H9 (cell line): ENCODE results near the gene DGCR2. TPM values are rescaled to one million over a fixed set of nuclear protein-coding genes. Genes with fewer than 3 reads are reported as not detected.

Source experiments
- DNase-seq: peaks from one replicate; pipeline ENCODE4 v3.0.0-alpha.2; 2017
- H2AFZ ChIP-seq: one replicate; pipeline ENCODE4 v1.6.1; 2013; ENCODE audit warnings: mild to moderate bottlenecking, low read length, control low read depth, moderate library complexity
- H2AK5ac ChIP-seq: 2 replicates; pipeline ENCODE4 v1.6.1; 2013; ENCODE audit warnings: low read length, control low read depth, mixed read lengths; ENCODE audit not compliant: insufficient read length
- H2BK120ac ChIP-seq: one replicate; pipeline ENCODE4 v1.6.1; 2013; ENCODE audit warnings: low read depth, mild to moderate bottlenecking, low read length, control low read depth, inconsistent platforms; ENCODE audit not compliant: poor library complexity, severe bottlenecking
- H2BK12ac ChIP-seq: 2 replicates; pipeline ENCODE4 v1.6.1; 2013; ENCODE audit warnings: low read length, control low read depth, mixed read lengths, low read depth; ENCODE audit not compliant: insufficient read length
- H2BK15ac ChIP-seq: 2 replicates; pipeline ENCODE4 v1.6.1; 2013; ENCODE audit warnings: low read depth, low read length, control low read depth
- H2BK20ac ChIP-seq: one replicate; pipeline ENCODE4 v1.6.1; 2013; ENCODE audit warnings: low read depth, mild to moderate bottlenecking, low read length, control low read depth, inconsistent platforms; ENCODE audit not compliant: poor library complexity, severe bottlenecking
- H2BK5ac ChIP-seq: 2 replicates; pipeline ENCODE4 v1.6.1; 2013; ENCODE audit warnings: low read length, control low read depth, mixed read lengths; ENCODE audit not compliant: insufficient read length
- H3K14ac ChIP-seq: 2 replicates; pipeline ENCODE4 v1.6.1; 2013; ENCODE audit warnings: low read length, control low read depth; ENCODE audit not compliant: insufficient read depth
- H3K18ac ChIP-seq: 2 replicates; pipeline ENCODE4 v1.6.1; 2013; ENCODE audit warnings: low read depth, mild to moderate bottlenecking, mixed read lengths, low read length, control low read depth; ENCODE audit not compliant: insufficient read length
- H3K23ac ChIP-seq: 2 replicates; pipeline ENCODE4 v1.6.1; 2013; ENCODE audit warnings: low read length, control low read depth, mixed read lengths, low read depth; ENCODE audit not compliant: insufficient read length
- H3K23me2 ChIP-seq: 2 replicates; pipeline ENCODE4 v1.6.1; 2013; ENCODE audit warnings: low read depth, mild to moderate bottlenecking, mixed read lengths, low read length, control low read depth; ENCODE audit not compliant: insufficient read length, poor library complexity, severe bottlenecking
- H3K27ac ChIP-seq: 2 replicates; pipeline ENCODE4 v1.5.1; 2013; ENCODE audit warnings: low read length, control low read depth, mixed read lengths, low read depth; ENCODE audit not compliant: insufficient read length
- H3K27me3 ChIP-seq: 2 replicates; pipeline ENCODE4 v1.6.1; 2013; ENCODE audit warnings: low read length, control low read depth, inconsistent platforms; ENCODE audit not compliant: insufficient read depth
- H3K4ac ChIP-seq: 2 replicates; pipeline ENCODE4 v1.6.1; 2013; ENCODE audit warnings: low read depth, mild to moderate bottlenecking, control low read depth, inconsistent platforms, low read length, moderate library complexity
- H3K4me1 ChIP-seq: 2 replicates; pipeline ENCODE4 v1.6.1; 2013; ENCODE audit warnings: low read length, control low read depth, inconsistent platforms; ENCODE audit not compliant: insufficient read depth
- H3K4me2 ChIP-seq: 2 replicates; pipeline ENCODE4 v1.6.1; 2013; ENCODE audit warnings: low read length, control low read depth, mixed read lengths; ENCODE audit not compliant: insufficient read length, insufficient read depth
- H3K56ac ChIP-seq: 2 replicates; pipeline ENCODE4 v1.6.1; 2013; ENCODE audit warnings: low read depth, mild to moderate bottlenecking, mixed read lengths, low read length, control low read depth; ENCODE audit not compliant: insufficient read length
- H3K79me1 ChIP-seq: 2 replicates; pipeline ENCODE4 v1.6.1; 2013; ENCODE audit warnings: low read depth, mild to moderate bottlenecking, moderate library complexity, low read length, control low read depth, inconsistent platforms; ENCODE audit not compliant: insufficient read depth, poor library complexity, severe bottlenecking
- H3K79me2 ChIP-seq: 2 replicates; pipeline ENCODE4 v1.6.1; 2013; ENCODE audit warnings: low read length, control low read depth, inconsistent platforms; ENCODE audit not compliant: insufficient read depth
- H3K9ac ChIP-seq: 2 replicates; pipeline ENCODE4 v1.6.1; 2013; ENCODE audit warnings: low read length, control low read depth, mixed read lengths; ENCODE audit not compliant: insufficient read length; ENCODE audit errors: extremely low read depth
- H3K9me3 ChIP-seq: one replicate; pipeline ENCODE4 v1.6.1; 2013; ENCODE audit warnings: low read depth, low read length, inconsistent platforms; ENCODE audit not compliant: control insufficient read depth
- H3T11ph ChIP-seq: one replicate; pipeline ENCODE4 v1.6.1; 2013; ENCODE audit warnings: mild to moderate bottlenecking, low read length, control low read depth, inconsistent platforms
- H4K20me1 ChIP-seq: one replicate; pipeline ENCODE4 v1.6.1; 2013; ENCODE audit not compliant: control insufficient read depth, insufficient read length, insufficient read depth
- H4K5ac ChIP-seq: 2 replicates; pipeline ENCODE4 v1.6.1; 2013; ENCODE audit warnings: low read depth, mild to moderate bottlenecking, mixed read lengths, low read length, control low read depth; ENCODE audit not compliant: insufficient read length
- H4K8ac ChIP-seq: replicated peaks from 2 replicates; pipeline ENCODE4 v1.6.1; 2013; ENCODE audit warnings: low read length, control low read depth, mixed read lengths, low read depth; ENCODE audit not compliant: insufficient read length
- H4K91ac ChIP-seq: 2 replicates; pipeline ENCODE4 v1.6.1; 2013; ENCODE audit warnings: low read depth, mild to moderate bottlenecking, moderate library complexity, mixed read lengths, low read length, control low read depth; ENCODE audit not compliant: insufficient read length
- H3K27ac Mint-ChIP-seq, 3 experiments: 2 replicates in 2 of 3; 3 replicates in 1 of 3; pipeline ENCODE4 v1.8.0; 2020 to 2021; ENCODE audit warnings: mixed read lengths in 3 of 3, mild to moderate bottlenecking in 1 of 3, moderate library complexity in 1 of 3
- H3K27me3 Mint-ChIP-seq: 2 replicates; pipeline ENCODE4 v1.8.0; 2021; ENCODE audit warnings: low read depth, mild to moderate bottlenecking, moderate library complexity, mixed read lengths
- H3K36me3 Mint-ChIP-seq, 3 experiments: 2 replicates in 2 of 3; 3 replicates in 1 of 3; pipeline ENCODE4 v1.8.0; 2020 to 2021; ENCODE audit warnings: low read depth in 3 of 3, mixed read lengths in 3 of 3; ENCODE audit not compliant: insufficient read depth in 1 of 3
- H3K4me1 Mint-ChIP-seq, 2 experiments: 2 replicates each; pipeline ENCODE4 v1.8.0; 2020; ENCODE audit warnings: mixed read lengths in 2 of 2
- H3K4me3 Mint-ChIP-seq, 2 experiments: 2 replicates in 1 of 2; 3 replicates in 1 of 2; pipeline ENCODE4 v1.8.0; 2020 to 2021; ENCODE audit warnings: mild to moderate bottlenecking in 2 of 2, mixed read lengths in 2 of 2, moderate library complexity in 1 of 2
- H3K9me3 Mint-ChIP-seq, 2 experiments: 2 replicates in 1 of 2; 3 replicates in 1 of 2; pipeline ENCODE4 v1.8.0; 2020; ENCODE audit warnings: mild to moderate bottlenecking in 2 of 2, mixed read lengths in 2 of 2, moderate library complexity in 1 of 2
- WGBS: extraction: QIAGEN DNeasy Blood & Tissue Kit; methylation state at CpG from one replicate; pipeline ENCODE4 v1.1.7; 2013; ENCODE audit warnings: missing lambda C conversion rate, low lambda C conversion rate, mixed read lengths; ENCODE audit not compliant: insufficient read length; ENCODE audit errors: extremely low coverage; 5-methylcytosine and 5-hydroxymethylcytosine counted together
- total RNA-seq: library from RNA; stranded (reverse); gene quantifications from 2 replicates; pipeline ENCODE4 v1.2.1, GENCODE V29; 2021
- TF ChIP-seq, protein P1 (sequence below): fragments of 200-600 bp; sonication (generic); conservative IDR thresholded peaks from 3 replicates; pipeline ENCODE4 v1.8.0; 2021; ENCODE audit warnings: antibody characterized with exemption, mild to moderate bottlenecking

DGCR2 gene
- total RNA-seq, 1 experiment from 2014 or later: 47.2 TPM

- Histone ChIP-seq H3K23ac (no peak overlapping the region), H3K4ac (no peak overlapping the region), H2AFZ (no peak overlapping the region), H2BK120ac (no peak overlapping the region), H3K4me2 (no peak overlapping the region), H4K8ac (no peak overlapping the region), H3K79me2 (no peaks in the 10 kb centered on the region), H3K79me1 (no peaks in the 10 kb centered on the region), H3T11ph (no peak overlapping the region), H3K23me2 (no peaks in the 10 kb centered on the region), H3K56ac (no peak overlapping the region), H4K20me1 (no peaks in the 10 kb centered on the region), H4K5ac (no peak overlapping the region), H2BK15ac (no peak overlapping the region), H3K4me1 (no peaks in the 10 kb centered on the region), H2BK12ac (no peak overlapping the region), H2BK20ac (no peak overlapping the region), H3K14ac (no peak overlapping the region), H2AK5ac (no peak overlapping the region), H2BK5ac (no peak overlapping the region), H3K9me3 (no peaks in the 10 kb centered on the region), H4K91ac (no peak overlapping the region), H3K27ac (no peak overlapping the region), H3K18ac (no peak overlapping the region), H3K9ac (no peak overlapping the region), H3K27me3 (no peaks in the 10 kb centered on the region)
- Mint-ChIP-seq H3K36me3 (peaks cover 7 to 31% (median 28%) of the 10 kb centered on the region in 3 experiments; a peak in 6 of 7 replicates), H3K4me1 (peaks cover 4 to 11% of the 10 kb centered on the region in 2 experiments), H3K27me3 (peaks cover 6% of the 10 kb centered on the region), H3K9me3 (no peaks in the 10 kb centered on the region), H3K27ac (no peak overlapping the region; a peak in 2 of 7 replicates), H3K4me3 (no peak overlapping the region)
- DNase-seq: no peak
- TF ChIP-seq, protein P1, sequence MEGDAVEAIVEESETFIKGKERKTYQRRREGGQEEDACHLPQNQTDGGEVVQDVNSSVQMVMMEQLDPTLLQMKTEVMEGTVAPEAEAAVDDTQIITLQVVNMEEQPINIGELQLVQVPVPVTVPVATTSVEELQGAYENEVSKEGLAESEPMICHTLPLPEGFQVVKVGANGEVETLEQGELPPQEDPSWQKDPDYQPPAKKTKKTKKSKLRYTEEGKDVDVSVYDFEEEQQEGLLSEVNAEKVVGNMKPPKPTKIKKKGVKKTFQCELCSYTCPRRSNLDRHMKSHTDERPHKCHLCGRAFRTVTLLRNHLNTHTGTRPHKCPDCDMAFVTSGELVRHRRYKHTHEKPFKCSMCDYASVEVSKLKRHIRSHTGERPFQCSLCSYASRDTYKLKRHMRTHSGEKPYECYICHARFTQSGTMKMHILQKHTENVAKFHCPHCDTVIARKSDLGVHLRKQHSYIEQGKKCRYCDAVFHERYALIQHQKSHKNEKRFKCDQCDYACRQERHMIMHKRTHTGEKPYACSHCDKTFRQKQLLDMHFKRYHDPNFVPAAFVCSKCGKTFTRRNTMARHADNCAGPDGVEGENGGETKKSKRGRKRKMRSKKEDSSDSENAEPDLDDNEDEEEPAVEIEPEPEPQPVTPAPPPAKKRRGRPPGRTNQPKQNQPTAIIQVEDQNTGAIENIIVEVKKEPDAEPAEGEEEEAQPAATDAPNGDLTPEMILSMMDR: no peak
- WGBS: no CpG with 5 or more reads among the region's 17 CpGs
Observed at GRCh38 chr22:19037282-19038163, 84.7 kb downstream of the DGCR2 start.
